Thyroid gland (tissue), 4 donors: Measurements from ENCODE around the gene CRY2. TPM values are rescaled to one million over a fixed set of nuclear protein-coding genes. Genes with fewer than 3 reads are reported as not detected.

Experiments used
- DNase-seq, 2 donors: peaks; one replicate each; pipeline ENCODE4 v3.0.0-alpha.2; 2019
- H3K27ac ChIP-seq, 3 donors: fragments of 200-600 bp; sonication (generic); 1 replicate in 2 of 3; 2 replicates in 1 of 3; pipeline ENCODE4 v1.5.1; 2016 to 2019; ENCODE audit warnings: mild to moderate bottlenecking in 1 of 3, moderate library complexity in 1 of 3
- H3K27me3 ChIP-seq: fragments of 200-600 bp; sonication (generic); one replicate; pipeline ENCODE4 v1.5.1; 2019
- H3K36me3 ChIP-seq, 2 donors: fragments of 200-600 bp; sonication (generic); one replicate each; pipeline ENCODE4 v1.5.1; 2016 to 2019
- H3K4me1 ChIP-seq, 2 donors: fragments of 200-600 bp; sonication (generic); one replicate each; pipeline ENCODE4 v1.5.1; 2017 to 2019
- H3K4me3 ChIP-seq, 3 donors: fragments of 200-600 bp; sonication (generic); replicated peaks in 1 of 3; 1 replicate in 2 of 3; 2 replicates in 1 of 3; pipeline ENCODE4 v1.5.1; 2016; ENCODE audit warnings: mild to moderate bottlenecking in 1 of 3
- H3K9me3 ChIP-seq: fragments of 200-600 bp; sonication (generic); one replicate; pipeline ENCODE4 v1.5.1; 2017
- POLR2A ChIP-seq, 2 donors: fragments of 450-650 bp; IDR thresholded peaks; one replicate each; pipeline ENCODE4 v1.6.1; 2017; ENCODE audit warnings: antibody characterized with exemption in 2 of 2, mild to moderate bottlenecking in 2 of 2, moderate library complexity in 1 of 2
- WGBS, 2 donors: methylation state at CpG; one replicate each; pipeline ENCODE4 v1.1.5; 2017; 5-methylcytosine and 5-hydroxymethylcytosine counted together
- intact Hi-C: fragments of 100-400 bp; cut with DNase I; formaldehyde crosslinking; loops from one replicate; pipeline ENCODE4 v1.15.1; 2023
- total RNA-seq, 4 donors: library from RNA; depleted of rRNA; stranded (reverse); fragments of >200 nt; gene quantifications; one replicate each; pipeline ENCODE4 v1.2.3, GENCODE V29; 2016
- TF ChIP-seq, protein P1 (sequence below), 6 experiments: fragments of 200-600 bp in 3 of 6; fragments of 450-650 bp in 3 of 6; sonication (generic) in 3 of 6; IDR thresholded peaks; one replicate each; pipeline ENCODE4 v1.5.1; 2016 to 2019; ENCODE audit warnings: antibody characterized with exemption in 6 of 6, mild to moderate bottlenecking in 2 of 6, inconsistent platforms in 1 of 6, moderate library complexity in 1 of 6

Gene CRY2
- total RNA-seq, 4 donors from 2014 or later: 49.5 to 117 (median 57.8) TPM

DNA sequence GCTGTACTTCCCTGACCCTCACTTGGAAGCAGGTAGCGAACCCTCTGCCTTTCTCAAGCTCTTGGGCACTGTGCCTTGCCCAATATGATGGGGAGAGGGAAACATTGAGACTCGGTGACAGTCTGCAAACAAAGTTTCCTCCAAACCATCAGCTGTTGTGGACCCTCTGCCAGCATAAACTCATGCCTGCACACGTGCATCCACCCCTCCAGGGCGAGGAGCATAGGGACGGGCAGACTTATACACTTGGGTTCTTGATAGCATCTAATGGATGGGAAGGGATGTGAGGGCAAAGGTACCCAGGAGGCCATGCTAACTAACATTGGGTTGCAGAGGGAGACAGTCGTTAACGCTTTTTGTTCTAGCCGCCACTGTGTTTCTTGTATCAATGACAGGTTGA is 29.9 kb downstream of the CRY2 start:
- intact Hi-C loops: no loop called here
- Histone ChIP-seq H3K9me3 (no peaks in the 10 kb centered on the region), H3K27ac (no peak overlapping the region), H3K27me3 (no peaks in the 10 kb centered on the region), H3K4me3 (no peak overlapping the region), H3K36me3 (peaks cover 45 to 64% of the 10 kb centered on the region in 2 donors), H3K4me1 (no peaks in the 10 kb centered on the region)
- TF ChIP-seq POLR2A (IDR thresholded peaks at IDR 0.05): no peak
- TF ChIP-seq, protein P1, sequence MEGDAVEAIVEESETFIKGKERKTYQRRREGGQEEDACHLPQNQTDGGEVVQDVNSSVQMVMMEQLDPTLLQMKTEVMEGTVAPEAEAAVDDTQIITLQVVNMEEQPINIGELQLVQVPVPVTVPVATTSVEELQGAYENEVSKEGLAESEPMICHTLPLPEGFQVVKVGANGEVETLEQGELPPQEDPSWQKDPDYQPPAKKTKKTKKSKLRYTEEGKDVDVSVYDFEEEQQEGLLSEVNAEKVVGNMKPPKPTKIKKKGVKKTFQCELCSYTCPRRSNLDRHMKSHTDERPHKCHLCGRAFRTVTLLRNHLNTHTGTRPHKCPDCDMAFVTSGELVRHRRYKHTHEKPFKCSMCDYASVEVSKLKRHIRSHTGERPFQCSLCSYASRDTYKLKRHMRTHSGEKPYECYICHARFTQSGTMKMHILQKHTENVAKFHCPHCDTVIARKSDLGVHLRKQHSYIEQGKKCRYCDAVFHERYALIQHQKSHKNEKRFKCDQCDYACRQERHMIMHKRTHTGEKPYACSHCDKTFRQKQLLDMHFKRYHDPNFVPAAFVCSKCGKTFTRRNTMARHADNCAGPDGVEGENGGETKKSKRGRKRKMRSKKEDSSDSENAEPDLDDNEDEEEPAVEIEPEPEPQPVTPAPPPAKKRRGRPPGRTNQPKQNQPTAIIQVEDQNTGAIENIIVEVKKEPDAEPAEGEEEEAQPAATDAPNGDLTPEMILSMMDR (IDR thresholded peaks at IDR 0.05): no peak
- DNase-seq: no peak
- 92 to 95% methylated on average over 8 of the region's 8 CpGs for WGBS, 2 donors

DNA sequence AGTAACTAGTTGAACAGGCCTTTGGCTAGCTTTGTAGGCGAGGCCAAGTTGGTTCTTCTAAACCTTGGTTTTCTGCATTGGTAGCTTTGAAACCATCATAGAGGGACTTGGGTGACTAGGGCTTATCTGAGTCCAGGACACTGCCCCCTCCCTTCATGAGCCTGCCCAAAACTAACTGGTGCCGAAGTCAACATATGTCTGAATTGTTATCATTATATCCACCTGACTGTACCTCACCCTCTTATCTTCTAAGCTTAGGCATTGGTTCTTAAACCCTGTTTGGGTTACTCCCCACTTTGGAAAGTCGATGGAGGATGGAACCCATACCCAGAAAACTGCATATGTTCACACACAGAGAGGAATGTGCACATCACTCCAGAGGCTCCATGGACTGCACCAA is 30.6 kb downstream of the CRY2 start:
- H3K4me3 ChIP-seq: no peak overlapping the region
- intact Hi-C loops: no loop called here
- DNase-seq: no peak
- TF ChIP-seq, protein P1 (IDR thresholded peaks at IDR 0.05): no peak
- TF ChIP-seq POLR2A (IDR thresholded peaks at IDR 0.05): no peak
- WGBS, 2 donors: 80 to 91% methylated on average over 3 of the region's 3 CpGs
- H3K27ac ChIP-seq: no peak overlapping the region
- no peaks in the 10 kb centered on the region for H3K9me3 ChIP-seq
- H3K36me3 ChIP-seq: peaks cover 40 to 60% of the 10 kb centered on the region in 2 donors
- H3K4me1 ChIP-seq: no peaks in the 10 kb centered on the region
- H3K27me3 ChIP-seq: no peaks in the 10 kb centered on the region

DNA sequence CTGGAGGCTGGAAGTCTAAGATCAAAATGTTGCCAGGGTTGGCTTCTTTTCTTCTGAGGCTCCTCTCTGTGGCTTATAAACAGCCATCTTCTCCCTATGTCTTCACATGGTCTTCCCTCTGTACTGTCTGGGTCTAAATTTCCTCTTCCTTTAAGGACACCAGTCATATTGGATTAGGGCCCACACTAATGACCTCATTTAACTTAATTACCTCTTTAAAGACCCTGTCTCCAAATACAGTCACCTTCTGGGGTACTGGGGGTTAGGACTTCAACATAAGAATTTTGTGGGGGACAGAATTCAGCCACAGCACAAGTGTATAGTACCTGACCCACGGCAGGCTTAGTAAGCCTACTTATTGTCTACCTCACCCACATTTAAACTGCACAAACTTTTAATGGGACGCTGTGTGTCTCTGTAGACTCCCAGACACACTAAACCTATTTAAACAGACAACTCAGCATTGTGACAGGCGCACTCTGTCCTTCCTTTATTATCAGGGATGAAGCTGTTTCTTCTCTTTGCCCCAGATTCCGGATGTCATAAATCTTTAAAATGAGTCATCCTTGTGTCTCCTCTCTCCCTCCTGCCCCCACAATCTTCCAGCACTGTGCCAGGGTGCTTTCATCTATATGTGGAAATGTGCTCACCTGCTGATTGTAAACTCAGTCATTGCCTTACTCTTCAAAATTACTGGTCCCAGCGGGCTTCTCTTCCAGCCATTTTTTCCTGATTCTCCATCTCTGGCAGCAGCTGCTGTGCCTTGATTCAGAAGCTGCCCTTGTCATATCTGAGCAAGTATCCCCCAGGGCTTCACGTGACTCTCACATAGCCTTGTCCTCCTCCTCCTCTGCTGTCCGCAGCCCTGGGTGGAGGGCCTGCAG is 32.8 kb downstream of the CRY2 start:
- Histone ChIP-seq H3K27me3 (no peaks in the 10 kb centered on the region), H3K27ac (no peak overlapping the region), H3K4me3 (no peak overlapping the region), H3K4me1 (no peaks in the 10 kb centered on the region), H3K36me3 (peaks cover 36 to 48% of the 10 kb centered on the region in 2 donors), H3K9me3 (no peaks in the 10 kb centered on the region)
- intact Hi-C loops: no loop called here
- no peak for TF ChIP-seq POLR2A (IDR thresholded peaks at IDR 0.05)
- TF ChIP-seq, protein P1 (IDR thresholded peaks at IDR 0.05): no peak
- no peak for DNase-seq
- 88 to 93% methylated on average over 7 of the region's 7 CpGs for WGBS, 2 donors

DNA sequence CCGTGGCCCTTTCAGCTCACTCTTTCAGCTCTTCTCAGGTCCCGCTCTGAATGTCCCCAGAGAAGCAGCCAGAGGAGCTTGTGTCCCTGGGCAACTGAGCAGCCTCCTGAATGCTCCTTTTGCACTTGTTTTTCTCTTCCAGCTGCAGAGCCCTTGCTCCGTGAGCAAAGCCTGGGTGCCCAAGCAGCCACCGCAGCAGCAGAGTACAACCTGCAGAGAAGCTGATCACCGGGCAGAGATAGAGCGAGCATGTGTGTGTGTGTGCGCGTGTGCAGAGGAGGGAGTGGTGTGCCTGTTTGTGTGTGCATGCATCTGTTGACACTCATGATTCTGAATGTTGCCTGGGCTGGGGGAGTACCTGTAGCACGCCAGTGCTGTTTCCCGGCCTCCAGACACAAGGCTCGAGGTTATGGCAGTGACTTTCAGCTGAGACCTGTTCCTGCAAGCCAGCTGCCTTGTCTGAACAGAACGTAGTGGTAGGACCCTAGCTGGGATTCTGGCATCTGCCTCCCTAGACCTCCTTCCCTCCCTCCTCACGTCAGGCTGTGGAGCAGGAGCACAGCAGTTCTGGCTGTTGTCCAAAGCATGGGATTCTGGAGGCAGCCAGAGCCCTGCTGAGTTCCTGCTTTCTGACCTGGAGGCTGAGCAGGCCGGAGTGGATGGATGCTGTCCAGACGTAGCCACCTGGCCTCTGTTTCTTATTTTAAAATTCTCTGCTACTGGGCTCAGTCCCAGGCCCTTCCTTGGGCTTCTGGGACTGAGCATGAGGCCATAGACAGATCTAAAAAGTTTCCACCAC is 33.7 kb downstream of the CRY2 start:
- TF ChIP-seq POLR2A (IDR thresholded peaks at IDR 0.05): no peak
- TF ChIP-seq, protein P1 (IDR thresholded peaks at IDR 0.05): no peak
- no peak overlapping the region for H3K27ac ChIP-seq
- peaks cover 36 to 46% of the 10 kb centered on the region in 2 donors for H3K36me3 ChIP-seq
- H3K4me1 ChIP-seq: peaks cover 3% of the 10 kb centered on the region in 2 donors
- no peaks in the 10 kb centered on the region for H3K27me3 ChIP-seq
- H3K9me3 ChIP-seq: no peaks in the 10 kb centered on the region
- DNase-seq: no peak
- intact Hi-C loops: no loop called here
- H3K4me3 ChIP-seq: no peak overlapping the region
- 91 to 93% methylated on average over 12 to 15 of the region's 15 CpGs for WGBS, 2 donors
